K562 (cell line): ENCODE results near the gene AXIN2. TPM values are rescaled to one million over a fixed set of nuclear protein-coding genes. Genes with fewer than 3 reads are reported as not detected.

Source experiments
- ATAC-seq: fragments of 200-7000 bp; cut with Tn5 transposase; 3 replicates; pipeline ENCODE4 v1.9.1; 2020; ENCODE audit warnings: moderate library complexity
- BruUV-seq: library from RNA; stranded (reverse); fragments of 400-500 nt; replicated peaks from 2 replicates; lab custom pipeline; 2021; lab: Mats Ljungman, UMichigan
- CTCF ChIA-PET: fragments of 300-600 bp; formaldehyde crosslinking; extraction: SDS; loops from one replicate; lab custom pipeline; 2021; ENCODE audit warnings: low intra/inter-chr PET ratio; lab: Yijun Ruan, JAX
- POLR2A ChIA-PET: fragments of 300-600, 350-650 bp; sonication (Branson Sonifier 250); formaldehyde crosslinking; extraction: SDS; loops from one replicate; lab custom pipeline; 2021; ENCODE audit warnings: antibody characterized with exemption, inconsistent platforms; lab: Yijun Ruan, JAX
- DNase-seq, 4 experiments: peaks; one replicate each; pipeline versions ENCODE4 v3.0.0 to v3.0.0-alpha.2; 2011 to 2018; ENCODE audit warnings: low spot score in 3 of 4, mixed read lengths in 3 of 4; ENCODE audit errors: extremely low read depth in 1 of 4
- FAIRE-seq: peaks from 2 replicates; lab custom pipeline; 2011; peaks lifted over from hg19 to GRCh38; lab: Jason Lieb, UNC
- H2AFZ ChIP-seq: 2 replicates; pipeline ENCODE4 v1.6.0; 2011; ENCODE audit warnings: low read depth, low read length, control low read depth, inconsistent platforms
- H3K27ac ChIP-seq: fragments of 200-600 bp; 3 replicates; pipeline ENCODE4 v1.8.0; 2011; ENCODE audit warnings: low read depth, mild to moderate bottlenecking, control low read depth, inconsistent platforms, low read length, moderate library complexity, mixed read lengths; ENCODE audit errors: extremely low read depth
- H3K27me3 ChIP-seq, 2 experiments: fragments of 300-600 bp in 1 of 2; 2 replicates in 1 of 2; 3 replicates in 1 of 2; pipeline versions ENCODE4 v1.6.0 to v1.8.0; 2011; ENCODE audit warnings: inconsistent platforms in 2 of 2, low read length in 2 of 2, mild to moderate bottlenecking in 1 of 2, mixed read lengths in 1 of 2, moderate library complexity in 1 of 2; ENCODE audit not compliant: control insufficient read depth in 2 of 2, insufficient read depth in 2 of 2
- H3K36me3 ChIP-seq: fragments of 300-600 bp; 3 replicates; pipeline ENCODE4 v1.8.0; 2011; ENCODE audit warnings: mild to moderate bottlenecking, low read length, inconsistent platforms; ENCODE audit not compliant: control insufficient read depth, insufficient read depth
- H3K4me1 ChIP-seq, 2 experiments: fragments of 200-600 bp in 1 of 2; replicated peaks in 1 of 2; 2 replicates in 1 of 2; 3 replicates in 1 of 2; pipeline versions ENCODE4 v1.5.1 to v1.8.0; 2011; ENCODE audit warnings: inconsistent platforms in 2 of 2, low read length in 2 of 2, mild to moderate bottlenecking in 1 of 2, mixed read lengths in 1 of 2, moderate library complexity in 1 of 2; ENCODE audit not compliant: control insufficient read depth in 2 of 2, insufficient read depth in 2 of 2
- H3K4me2 ChIP-seq: 2 replicates; pipeline ENCODE4 v1.6.1; 2011; ENCODE audit warnings: low read length, control low read depth, inconsistent platforms, mixed read lengths; ENCODE audit not compliant: insufficient read depth
- H3K4me3 ChIP-seq: fragments of 200-600 bp; sonication (generic), shearing (Covaris generic); 2 replicates; pipeline ENCODE4 v1.5.1; 2016; ENCODE audit warnings: control low read depth, inconsistent platforms
- H3K79me2 ChIP-seq: fragments of 200-600 bp; 3 replicates; pipeline ENCODE4 v1.8.0; 2011; ENCODE audit warnings: low read length, inconsistent platforms; ENCODE audit not compliant: control insufficient read depth, insufficient read depth
- H3K9ac ChIP-seq, 2 experiments: 2 replicates each; pipeline versions ENCODE4 v1.6.0 to v1.6.1; 2011; ENCODE audit warnings: low read depth in 2 of 2, low read length in 2 of 2, control low read depth in 1 of 2, inconsistent platforms in 1 of 2, mild to moderate bottlenecking in 1 of 2, mixed read lengths in 1 of 2; ENCODE audit not compliant: insufficient read depth in 1 of 2
- H3K9me1 ChIP-seq: one replicate; pipeline ENCODE4 v1.6.0; 2011; ENCODE audit warnings: inconsistent platforms, mild to moderate bottlenecking, low read length, moderate library complexity; ENCODE audit not compliant: control insufficient read depth, insufficient read depth
- H3K9me3 ChIP-seq: replicated peaks from 2 replicates; pipeline ENCODE4 v1.5.1; 2011; ENCODE audit warnings: low read depth, low read length, inconsistent platforms; ENCODE audit not compliant: control insufficient read depth, insufficient read depth
- H4K20me1 ChIP-seq: replicated peaks from 2 replicates; pipeline ENCODE4 v1.6.1; 2011; ENCODE audit warnings: low read length, inconsistent platforms, mixed read lengths; ENCODE audit not compliant: control insufficient read depth, insufficient read depth
- HDGF ChIP-seq: fragments of 450-650 bp; IDR thresholded peaks from 2 replicates; pipeline ENCODE4 v1.6.1; 2016
- OTX1 ChIP-seq: fragments of 450-650 bp; formaldehyde crosslinking; IDR thresholded peaks from 2 replicates; pipeline ENCODE4 v1.4.0; 2022; ENCODE audit warnings: mild to moderate bottlenecking
- SUPT5H ChIP-seq: fragments of 450-650 bp; IDR thresholded peaks from 2 replicates; pipeline ENCODE4 v1.6.1; 2016
- ZNF436 ChIP-seq: fragments of 250-450, 450-650 bp; sonication (Bioruptor Pico); formaldehyde crosslinking; IDR thresholded peaks from 2 replicates; pipeline ENCODE4 v1.7.0; 2020; ENCODE audit warnings: mild to moderate bottlenecking
- ZNF444 ChIP-seq: fragments of 250-450 bp; sonication (Bioruptor Pico); IDR thresholded peaks from 2 replicates; pipeline ENCODE4 v1.4.0; 2020; ENCODE audit warnings: mild to moderate bottlenecking, moderate library complexity
- WGBS: fragments of 100-300 bp; shearing (Covaris generic); methylation state at CpG from one replicate; pipeline ENCODE4 v1.1.6; 2016; ENCODE audit warnings: low coverage, mixed read lengths; ENCODE audit not compliant: insufficient coverage; ENCODE audit errors: missing lambda C conversion rate; 5-methylcytosine and 5-hydroxymethylcytosine counted together
- in situ Hi-C: fragments of 300-500 bp; cut with MboI; formaldehyde crosslinking; loops from 4 replicates; pipeline ENCODE4 v1.15.0; 2018; ENCODE audit warnings: inconsistent platforms, mixed read lengths
- intact Hi-C: fragments of 100-400 bp; cut with micrococcal nuclease; formaldehyde crosslinking; loops from 2 replicates; pipeline ENCODE4 v1.14.2; 2022
- polyA plus RNA-seq, 8 experiments: library from polyadenylated mRNA; depleted of rRNA in 4 of 8; stranded (reverse) in 5 of 8; unstranded in 3 of 8; fragments of >200 nt; fragmentation: Nextera tagmentation in 2 of 8; fragmentation: Illumina TruSeq in 1 of 8; extraction: Ambion mirVana in 2 of 8; extraction: Trizol in 1 of 8; gene quantifications; 2 replicates each; pipeline versions ENCODE4 v1.2.1 to v1.2.3, GENCODE V29; 2011 to 2014; ENCODE audit warnings: inconsistent platforms in 1 of 8, missing spikeins in 1 of 8
- total RNA-seq, 7 experiments: library from RNA; depleted of rRNA in 6 of 7; stranded (reverse); fragments of >200 nt in 6 of 7; fragmentation: Illumina TruSeq in 2 of 7; extraction: Trizol in 2 of 7; gene quantifications; 2 replicates each; pipeline versions ENCODE4 v1.2.1 to v1.2.3, GENCODE V29; 2011 to 2021; ENCODE audit warnings: low replicate concordance in 1 of 7
- TF ChIP-seq, protein P1 (sequence below): fragments of 200-600 bp; sonication (generic); IDR thresholded peaks from one replicate; pipeline ENCODE4 v1.6.1; 2012; ENCODE audit warnings: mild to moderate bottlenecking, low read depth, low read length, inconsistent platforms
- TF ChIP-seq, protein P2 (sequence below): sonication (generic); formaldehyde crosslinking; IDR thresholded peaks from 2 replicates; pipeline ENCODE4 v1.8.1; 2023; ENCODE audit warnings: mild to moderate bottlenecking, missing genetic modification reagents

AXIN2 gene
- total and polyA plus RNA-seq, 9 of the 15 experiments (the other 6 are each of a cell fraction or from before 2014, with no cell fraction given), result 0.21 to 3.3 (median 1.2) TPM

DNA sequence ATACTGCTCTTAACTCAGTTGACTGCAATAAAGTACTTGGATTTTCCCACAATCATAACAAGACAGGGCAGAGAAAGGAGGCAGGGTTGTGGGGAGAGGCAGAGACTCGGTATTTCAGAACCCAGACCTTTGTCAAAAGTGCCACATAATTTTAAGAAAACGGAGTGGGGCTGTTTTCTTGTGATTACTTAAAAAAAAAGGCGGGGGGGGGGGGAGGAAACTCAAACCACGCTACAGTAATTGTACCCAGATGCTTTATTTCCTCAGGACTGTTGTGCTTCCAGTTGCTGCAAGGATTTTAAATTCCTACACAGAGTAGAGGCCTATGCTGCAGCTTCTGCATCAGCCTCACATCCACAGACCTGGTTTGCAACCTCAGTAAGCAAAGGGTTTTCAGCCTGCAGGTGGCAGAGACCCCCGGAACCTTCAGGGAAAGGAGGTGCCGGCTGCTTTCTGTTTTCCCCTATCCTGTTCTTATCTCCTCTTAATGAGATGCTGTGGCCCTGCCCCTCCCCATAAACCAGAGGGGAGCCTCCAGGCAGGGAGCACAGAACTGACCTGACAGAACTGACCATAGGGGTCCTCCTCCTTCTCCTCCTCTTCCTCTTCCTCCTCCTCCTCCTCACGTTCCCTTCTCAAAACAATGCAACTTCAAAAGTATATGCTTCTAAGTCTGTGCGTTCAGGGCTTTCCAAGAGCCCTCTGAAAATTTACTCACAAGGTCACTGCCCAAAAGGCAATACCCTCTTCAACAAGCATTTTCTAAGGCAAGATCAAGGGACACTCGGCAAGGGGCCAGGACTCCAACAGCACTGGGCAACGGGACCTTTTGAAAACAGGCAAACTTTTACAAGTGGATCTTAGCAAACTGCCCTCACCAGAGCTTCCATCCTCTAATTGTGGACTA, 7.5 kb downstream of the AXIN2 start:
- WGBS, result 6% methylated on average over 6 of the region's 10 CpGs
- no peak for DNase-seq
- H3K4me2 ChIP-seq, result no peak overlapping the region
- H3K27me3 ChIP-seq, result no peaks in the 10 kb centered on the region; a peak in 1 of 5 replicates
- H2AFZ ChIP-seq, result no peak overlapping the region
- no peaks in the 10 kb centered on the region; a peak in 2 of 5 replicates for H3K4me1 ChIP-seq
- H3K9me3 ChIP-seq, result no peaks in the 10 kb centered on the region
- intact Hi-C loops, result no loop called here
- CTCF ChIA-PET, result no interaction called here
- in situ Hi-C loops, result no loop called here
- H3K9ac ChIP-seq, result no peak overlapping the region
- POLR2A ChIA-PET, result no interaction called here
- no peak overlapping the region for H3K27ac ChIP-seq
- H3K4me3 ChIP-seq, result no peak overlapping the region
- FAIRE-seq, result no peak
- peaks cover 5% of the 10 kb centered on the region for H3K9me1 ChIP-seq
- H3K36me3 ChIP-seq, result no peaks in the 10 kb centered on the region
- no peak for ATAC-seq
- no peaks in the 10 kb centered on the region for H3K79me2 ChIP-seq
- H4K20me1 ChIP-seq, result 0 out of 2 replicates have a peak, but pooled peaks cover 5% of the 10 kb centered on the region
- BruUV-seq, result no TSS peak
- TF ChIP-seq ZNF436 (CRISPR knock-in tag) (no peak), HDGF (no peak), SUPT5H (no peak), ZNF444 (CRISPR knock-in tag) (no peak), OTX1 (CRISPR knock-in tag) (no peak)
- TF ChIP-seq, protein P1, sequence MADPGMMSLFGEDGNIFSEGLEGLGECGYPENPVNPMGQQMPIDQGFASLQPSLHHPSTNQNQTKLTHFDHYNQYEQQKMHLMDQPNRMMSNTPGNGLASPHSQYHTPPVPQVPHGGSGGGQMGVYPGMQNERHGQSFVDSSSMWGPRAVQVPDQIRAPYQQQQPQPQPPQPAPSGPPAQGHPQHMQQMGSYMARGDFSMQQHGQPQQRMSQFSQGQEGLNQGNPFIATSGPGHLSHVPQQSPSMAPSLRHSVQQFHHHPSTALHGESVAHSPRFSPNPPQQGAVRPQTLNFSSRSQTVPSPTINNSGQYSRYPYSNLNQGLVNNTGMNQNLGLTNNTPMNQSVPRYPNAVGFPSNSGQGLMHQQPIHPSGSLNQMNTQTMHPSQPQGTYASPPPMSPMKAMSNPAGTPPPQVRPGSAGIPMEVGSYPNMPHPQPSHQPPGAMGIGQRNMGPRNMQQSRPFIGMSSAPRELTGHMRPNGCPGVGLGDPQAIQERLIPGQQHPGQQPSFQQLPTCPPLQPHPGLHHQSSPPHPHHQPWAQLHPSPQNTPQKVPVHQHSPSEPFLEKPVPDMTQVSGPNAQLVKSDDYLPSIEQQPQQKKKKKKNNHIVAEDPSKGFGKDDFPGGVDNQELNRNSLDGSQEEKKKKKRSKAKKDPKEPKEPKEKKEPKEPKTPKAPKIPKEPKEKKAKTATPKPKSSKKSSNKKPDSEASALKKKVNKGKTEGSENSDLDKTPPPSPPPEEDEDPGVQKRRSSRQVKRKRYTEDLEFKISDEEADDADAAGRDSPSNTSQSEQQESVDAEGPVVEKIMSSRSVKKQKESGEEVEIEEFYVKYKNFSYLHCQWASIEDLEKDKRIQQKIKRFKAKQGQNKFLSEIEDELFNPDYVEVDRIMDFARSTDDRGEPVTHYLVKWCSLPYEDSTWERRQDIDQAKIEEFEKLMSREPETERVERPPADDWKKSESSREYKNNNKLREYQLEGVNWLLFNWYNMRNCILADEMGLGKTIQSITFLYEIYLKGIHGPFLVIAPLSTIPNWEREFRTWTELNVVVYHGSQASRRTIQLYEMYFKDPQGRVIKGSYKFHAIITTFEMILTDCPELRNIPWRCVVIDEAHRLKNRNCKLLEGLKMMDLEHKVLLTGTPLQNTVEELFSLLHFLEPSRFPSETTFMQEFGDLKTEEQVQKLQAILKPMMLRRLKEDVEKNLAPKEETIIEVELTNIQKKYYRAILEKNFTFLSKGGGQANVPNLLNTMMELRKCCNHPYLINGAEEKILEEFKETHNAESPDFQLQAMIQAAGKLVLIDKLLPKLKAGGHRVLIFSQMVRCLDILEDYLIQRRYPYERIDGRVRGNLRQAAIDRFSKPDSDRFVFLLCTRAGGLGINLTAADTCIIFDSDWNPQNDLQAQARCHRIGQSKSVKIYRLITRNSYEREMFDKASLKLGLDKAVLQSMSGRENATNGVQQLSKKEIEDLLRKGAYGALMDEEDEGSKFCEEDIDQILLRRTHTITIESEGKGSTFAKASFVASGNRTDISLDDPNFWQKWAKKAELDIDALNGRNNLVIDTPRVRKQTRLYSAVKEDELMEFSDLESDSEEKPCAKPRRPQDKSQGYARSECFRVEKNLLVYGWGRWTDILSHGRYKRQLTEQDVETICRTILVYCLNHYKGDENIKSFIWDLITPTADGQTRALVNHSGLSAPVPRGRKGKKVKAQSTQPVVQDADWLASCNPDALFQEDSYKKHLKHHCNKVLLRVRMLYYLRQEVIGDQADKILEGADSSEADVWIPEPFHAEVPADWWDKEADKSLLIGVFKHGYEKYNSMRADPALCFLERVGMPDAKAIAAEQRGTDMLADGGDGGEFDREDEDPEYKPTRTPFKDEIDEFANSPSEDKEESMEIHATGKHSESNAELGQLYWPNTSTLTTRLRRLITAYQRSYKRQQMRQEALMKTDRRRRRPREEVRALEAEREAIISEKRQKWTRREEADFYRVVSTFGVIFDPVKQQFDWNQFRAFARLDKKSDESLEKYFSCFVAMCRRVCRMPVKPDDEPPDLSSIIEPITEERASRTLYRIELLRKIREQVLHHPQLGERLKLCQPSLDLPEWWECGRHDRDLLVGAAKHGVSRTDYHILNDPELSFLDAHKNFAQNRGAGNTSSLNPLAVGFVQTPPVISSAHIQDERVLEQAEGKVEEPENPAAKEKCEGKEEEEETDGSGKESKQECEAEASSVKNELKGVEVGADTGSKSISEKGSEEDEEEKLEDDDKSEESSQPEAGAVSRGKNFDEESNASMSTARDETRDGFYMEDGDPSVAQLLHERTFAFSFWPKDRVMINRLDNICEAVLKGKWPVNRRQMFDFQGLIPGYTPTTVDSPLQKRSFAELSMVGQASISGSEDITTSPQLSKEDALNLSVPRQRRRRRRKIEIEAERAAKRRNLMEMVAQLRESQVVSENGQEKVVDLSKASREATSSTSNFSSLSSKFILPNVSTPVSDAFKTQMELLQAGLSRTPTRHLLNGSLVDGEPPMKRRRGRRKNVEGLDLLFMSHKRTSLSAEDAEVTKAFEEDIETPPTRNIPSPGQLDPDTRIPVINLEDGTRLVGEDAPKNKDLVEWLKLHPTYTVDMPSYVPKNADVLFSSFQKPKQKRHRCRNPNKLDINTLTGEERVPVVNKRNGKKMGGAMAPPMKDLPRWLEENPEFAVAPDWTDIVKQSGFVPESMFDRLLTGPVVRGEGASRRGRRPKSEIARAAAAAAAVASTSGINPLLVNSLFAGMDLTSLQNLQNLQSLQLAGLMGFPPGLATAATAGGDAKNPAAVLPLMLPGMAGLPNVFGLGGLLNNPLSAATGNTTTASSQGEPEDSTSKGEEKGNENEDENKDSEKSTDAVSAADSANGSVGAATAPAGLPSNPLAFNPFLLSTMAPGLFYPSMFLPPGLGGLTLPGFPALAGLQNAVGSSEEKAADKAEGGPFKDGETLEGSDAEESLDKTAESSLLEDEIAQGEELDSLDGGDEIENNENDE, result no peak
- TF ChIP-seq, protein P2, sequence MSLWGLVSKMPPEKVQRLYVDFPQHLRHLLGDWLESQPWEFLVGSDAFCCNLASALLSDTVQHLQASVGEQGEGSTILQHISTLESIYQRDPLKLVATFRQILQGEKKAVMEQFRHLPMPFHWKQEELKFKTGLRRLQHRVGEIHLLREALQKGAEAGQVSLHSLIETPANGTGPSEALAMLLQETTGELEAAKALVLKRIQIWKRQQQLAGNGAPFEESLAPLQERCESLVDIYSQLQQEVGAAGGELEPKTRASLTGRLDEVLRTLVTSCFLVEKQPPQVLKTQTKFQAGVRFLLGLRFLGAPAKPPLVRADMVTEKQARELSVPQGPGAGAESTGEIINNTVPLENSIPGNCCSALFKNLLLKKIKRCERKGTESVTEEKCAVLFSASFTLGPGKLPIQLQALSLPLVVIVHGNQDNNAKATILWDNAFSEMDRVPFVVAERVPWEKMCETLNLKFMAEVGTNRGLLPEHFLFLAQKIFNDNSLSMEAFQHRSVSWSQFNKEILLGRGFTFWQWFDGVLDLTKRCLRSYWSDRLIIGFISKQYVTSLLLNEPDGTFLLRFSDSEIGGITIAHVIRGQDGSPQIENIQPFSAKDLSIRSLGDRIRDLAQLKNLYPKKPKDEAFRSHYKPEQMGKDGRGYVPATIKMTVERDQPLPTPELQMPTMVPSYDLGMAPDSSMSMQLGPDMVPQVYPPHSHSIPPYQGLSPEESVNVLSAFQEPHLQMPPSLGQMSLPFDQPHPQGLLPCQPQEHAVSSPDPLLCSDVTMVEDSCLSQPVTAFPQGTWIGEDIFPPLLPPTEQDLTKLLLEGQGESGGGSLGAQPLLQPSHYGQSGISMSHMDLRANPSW, result no peak
